ENCODE data around the gene PCYOX1L.

GRCh38 chr5:149345147-149345891 lies 12.5 kb upstream of the PCYOX1L start, which contains the start of gene GRPEL2:
- TF ChIP-seq MAFK (IDR thresholded peaks at IDR 0.05; ENCODE audit: low read depth, low read length), result no peak
- TF ChIP-seq ASH2L (IDR thresholded peaks at IDR 0.05; ENCODE audit: low read length), result peak; percentile 83
- TF ChIP-seq RAD21 (IDR thresholded peaks at IDR 0.05 in 1 of 2, conservative IDR thresholded peaks at IDR 0.05 in 1 of 2; ENCODE audit: low read depth in 2 of 2, low read length in 2 of 2), result no peak
- peak; percentile 86 to 88 for TF ChIP-seq POLR2A (IDR thresholded peaks at IDR 0.05; ENCODE audit: control extremely low read depth in 1 of 2, low read depth in 2 of 2, low read length in 2 of 2)
- no peak; the same call in 1 of the 2 replicates for TF ChIP-seq CHD2 (IDR thresholded peaks at IDR 0.05; ENCODE audit: low read length)
- TF ChIP-seq CREB1 (IDR thresholded peaks at IDR 0.05), result no peak; the same call in 1 of the 2 replicates
